Mesothelial cell of epicardium (in vitro differentiated cells): ENCODE results near the gene CLIC5. TPM values are rescaled to one million over a fixed set of nuclear protein-coding genes. Genes with fewer than 3 reads are reported as not detected.

Experiments used
- DNase-seq, 2 experiments: peaks; one replicate each; pipeline ENCODE4 v3.0.0; 2021; ENCODE audit warnings: low spot score in 2 of 2; ENCODE audit not compliant: unreplicated experiment in 2 of 2
- H3K27ac Mint-ChIP-seq: 2 replicates; pipeline ENCODE4 v1.8.0; 2021; ENCODE audit warnings: mixed read lengths
- H3K27me3 Mint-ChIP-seq: 2 replicates; pipeline ENCODE4 v1.8.0; 2021; ENCODE audit warnings: low read depth, mixed read lengths
- H3K36me3 Mint-ChIP-seq: 2 replicates; pipeline ENCODE4 v1.8.0; 2021; ENCODE audit warnings: mixed read lengths
- H3K4me1 Mint-ChIP-seq: 2 replicates; pipeline ENCODE4 v1.8.0; 2021; ENCODE audit warnings: mixed read lengths
- H3K4me3 Mint-ChIP-seq: 2 replicates; pipeline ENCODE4 v1.8.0; 2021; ENCODE audit warnings: mild to moderate bottlenecking, moderate library complexity, mixed read lengths
- H3K9me3 Mint-ChIP-seq: 2 replicates; pipeline ENCODE4 v1.8.0; 2021; ENCODE audit warnings: mixed read lengths
- total RNA-seq: library from RNA; stranded (reverse); gene quantifications from 3 replicates; pipeline ENCODE4 v1.2.1, GENCODE V29; 2021
- TF ChIP-seq, protein P1 (sequence below): fragments of 200-600 bp; sonication (generic); IDR thresholded peaks from one replicate; pipeline ENCODE4 v1.5.0; 2021; ENCODE audit warnings: antibody characterized with exemption; ENCODE audit not compliant: unreplicated experiment

Gene CLIC5
- total RNA-seq, 1 donor from 2014 or later: 1.8 TPM

DNA sequence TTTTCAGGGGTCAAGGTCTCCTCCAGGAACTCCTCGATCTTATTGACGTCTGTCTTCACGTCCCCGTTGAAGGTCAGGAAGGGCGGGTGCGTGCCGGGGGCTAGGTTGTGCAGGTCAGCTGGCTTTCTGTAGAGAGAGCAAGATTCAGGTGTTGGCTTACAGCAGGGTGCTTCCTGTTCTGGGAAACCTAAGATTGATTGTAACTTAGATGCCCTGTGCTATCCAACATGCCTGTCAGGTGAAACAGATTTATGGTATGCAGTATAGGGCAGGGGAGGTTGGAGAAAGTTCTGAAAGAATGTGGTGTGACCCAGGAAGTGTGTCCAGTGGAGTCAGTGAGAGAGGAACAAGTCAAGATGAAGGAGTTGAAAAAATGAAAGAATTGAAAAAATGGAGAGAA lies 66.4 kb downstream of the CLIC5 start:
- Mint-ChIP-seq H3K4me1 (peaks cover 67% of the 10 kb centered on the region), H3K36me3 (no peaks in the 10 kb centered on the region), H3K27ac (peak overlapping the region; percentile 80), H3K4me3 (no peak overlapping the region), H3K27me3 (no peaks in the 10 kb centered on the region), H3K9me3 (no peaks in the 10 kb centered on the region)
- no peak for DNase-seq
- TF ChIP-seq, protein P1, sequence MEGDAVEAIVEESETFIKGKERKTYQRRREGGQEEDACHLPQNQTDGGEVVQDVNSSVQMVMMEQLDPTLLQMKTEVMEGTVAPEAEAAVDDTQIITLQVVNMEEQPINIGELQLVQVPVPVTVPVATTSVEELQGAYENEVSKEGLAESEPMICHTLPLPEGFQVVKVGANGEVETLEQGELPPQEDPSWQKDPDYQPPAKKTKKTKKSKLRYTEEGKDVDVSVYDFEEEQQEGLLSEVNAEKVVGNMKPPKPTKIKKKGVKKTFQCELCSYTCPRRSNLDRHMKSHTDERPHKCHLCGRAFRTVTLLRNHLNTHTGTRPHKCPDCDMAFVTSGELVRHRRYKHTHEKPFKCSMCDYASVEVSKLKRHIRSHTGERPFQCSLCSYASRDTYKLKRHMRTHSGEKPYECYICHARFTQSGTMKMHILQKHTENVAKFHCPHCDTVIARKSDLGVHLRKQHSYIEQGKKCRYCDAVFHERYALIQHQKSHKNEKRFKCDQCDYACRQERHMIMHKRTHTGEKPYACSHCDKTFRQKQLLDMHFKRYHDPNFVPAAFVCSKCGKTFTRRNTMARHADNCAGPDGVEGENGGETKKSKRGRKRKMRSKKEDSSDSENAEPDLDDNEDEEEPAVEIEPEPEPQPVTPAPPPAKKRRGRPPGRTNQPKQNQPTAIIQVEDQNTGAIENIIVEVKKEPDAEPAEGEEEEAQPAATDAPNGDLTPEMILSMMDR: no peak

DNA sequence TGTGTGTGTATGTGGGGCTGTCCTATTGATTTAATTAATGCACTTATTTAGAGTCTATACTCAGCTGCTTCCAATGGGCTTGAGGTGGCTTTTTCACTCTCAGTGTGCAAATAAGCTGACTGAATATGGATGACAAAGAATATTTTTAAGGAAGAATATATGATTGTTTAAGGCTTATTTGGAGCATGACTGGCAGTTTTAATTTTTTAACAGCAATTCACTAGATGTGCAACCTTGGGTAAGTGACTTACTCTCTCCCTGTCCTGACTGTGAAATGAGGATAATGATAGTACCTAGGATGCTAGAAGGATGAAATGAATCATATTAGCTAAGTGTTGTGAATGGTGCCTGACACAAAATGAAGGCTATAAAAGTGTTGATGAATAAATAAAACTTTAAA lies 67.9 kb downstream of the CLIC5 start:
- H3K27ac Mint-ChIP-seq: no peak overlapping the region
- TF ChIP-seq, protein P1: no peak
- peaks cover 60% of the 10 kb centered on the region for H3K4me1 Mint-ChIP-seq
- no peaks in the 10 kb centered on the region for H3K27me3 Mint-ChIP-seq
- no peak overlapping the region for H3K4me3 Mint-ChIP-seq
- no peaks in the 10 kb centered on the region for H3K36me3 Mint-ChIP-seq
- H3K9me3 Mint-ChIP-seq: no peaks in the 10 kb centered on the region
- DNase-seq: no peak

DNA sequence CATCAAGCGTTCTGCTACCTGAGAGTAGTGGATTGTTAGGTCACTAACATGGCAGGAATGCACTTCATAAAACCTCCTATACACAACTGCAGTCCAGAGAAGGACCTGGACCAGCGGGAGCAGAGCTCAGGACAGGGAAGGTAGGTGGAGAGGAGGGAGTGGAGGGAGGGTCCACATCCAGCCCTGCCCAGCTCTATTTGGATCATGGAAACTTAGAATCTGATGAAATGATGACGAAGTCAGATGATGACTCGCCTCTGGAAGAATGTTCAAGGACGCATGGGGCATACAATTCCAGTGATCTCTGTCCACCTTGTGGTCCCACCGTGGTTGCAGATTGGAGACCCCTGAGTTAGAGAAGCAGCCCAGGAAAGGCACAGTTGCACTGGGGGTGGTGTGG lies 68.8 kb downstream of the CLIC5 start:
- no peaks in the 10 kb centered on the region for H3K9me3 Mint-ChIP-seq
- no peak overlapping the region for H3K4me3 Mint-ChIP-seq
- no peak overlapping the region for H3K27ac Mint-ChIP-seq
- no peaks in the 10 kb centered on the region for H3K36me3 Mint-ChIP-seq
- TF ChIP-seq, protein P1: no peak
- no peak for DNase-seq
- peaks cover 51% of the 10 kb centered on the region for H3K4me1 Mint-ChIP-seq
- H3K27me3 Mint-ChIP-seq: no peaks in the 10 kb centered on the region

DNA sequence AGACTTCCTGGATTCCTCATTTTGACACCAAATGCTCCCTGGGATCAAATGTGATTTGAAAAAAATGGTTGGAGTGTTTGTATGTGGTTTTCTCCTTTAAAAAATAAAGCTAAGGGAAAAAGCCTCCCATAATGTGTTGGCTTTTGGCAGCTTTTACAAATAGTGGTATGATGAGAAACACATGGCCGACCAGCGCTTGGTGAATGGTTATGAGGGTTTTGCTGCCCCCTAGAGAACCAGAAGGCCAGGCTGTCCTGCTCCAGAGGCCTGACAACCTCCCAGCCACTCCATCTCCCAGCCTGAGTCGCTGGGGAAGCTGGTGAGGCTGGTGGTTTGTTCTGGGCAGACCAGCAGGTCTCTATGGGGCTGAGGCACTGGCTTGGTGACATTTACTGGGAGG lies 69.3 kb downstream of the CLIC5 start:
- Mint-ChIP-seq H3K4me3 (no peak overlapping the region), H3K4me1 (peaks cover 45% of the 10 kb centered on the region), H3K9me3 (no peaks in the 10 kb centered on the region), H3K36me3 (no peaks in the 10 kb centered on the region), H3K27me3 (no peaks in the 10 kb centered on the region), H3K27ac (peak overlapping the region; percentile 41)
- TF ChIP-seq, protein P1: no peak
- no peak for DNase-seq

DNA sequence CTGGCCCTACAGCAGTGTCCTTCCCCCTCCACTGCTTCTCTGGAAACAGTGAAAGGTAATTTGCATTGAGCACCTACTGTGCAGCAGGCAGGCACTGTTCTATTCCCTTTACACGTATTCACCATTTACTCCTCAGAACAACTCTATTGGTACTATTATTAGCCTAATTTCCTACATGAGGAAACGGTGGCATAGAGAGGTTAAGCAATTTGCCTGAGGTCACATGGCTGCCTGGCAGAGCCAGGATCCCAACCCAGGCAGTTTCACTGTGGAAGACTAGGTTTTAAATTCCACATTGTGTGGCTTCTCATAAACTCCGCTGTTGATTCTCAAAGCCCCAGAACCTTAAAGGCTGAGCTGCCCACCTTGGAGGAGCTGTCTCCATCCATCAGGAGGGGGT lies 72.7 kb downstream of the CLIC5 start:
- TF ChIP-seq, protein P1: no peak
- Mint-ChIP-seq H3K4me3 (no peak overlapping the region), H3K4me1 (peaks cover 26% of the 10 kb centered on the region), H3K9me3 (no peaks in the 10 kb centered on the region), H3K36me3 (no peaks in the 10 kb centered on the region), H3K27me3 (peaks cover 3% of the 10 kb centered on the region), H3K27ac (no peak overlapping the region)
- no peak for DNase-seq

DNA sequence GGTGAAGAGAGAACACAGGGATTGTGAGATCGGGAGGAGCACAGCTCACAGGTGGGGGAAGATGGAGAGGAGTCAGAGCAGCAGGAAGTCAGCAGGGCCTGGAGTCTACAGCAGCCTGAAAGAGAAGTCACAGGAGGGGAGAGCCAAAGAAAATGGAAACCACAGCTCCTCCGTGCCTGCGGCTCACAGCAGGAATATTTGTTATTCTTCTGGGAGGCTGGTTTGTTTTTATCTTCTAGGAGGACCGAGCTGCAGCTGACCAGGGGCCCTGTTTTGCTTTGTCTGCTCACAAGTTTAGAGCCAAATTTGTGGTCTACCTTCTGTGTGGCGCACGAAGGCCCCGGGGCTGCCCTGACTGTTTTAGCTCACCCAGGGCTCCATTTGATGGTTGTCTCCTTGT lies 81.8 kb downstream of the CLIC5 start:
- Mint-ChIP-seq H3K9me3 (no peaks in the 10 kb centered on the region), H3K4me3 (no peak overlapping the region), H3K36me3 (no peaks in the 10 kb centered on the region), H3K27ac (no peak overlapping the region), H3K27me3 (peaks cover 7% of the 10 kb centered on the region), H3K4me1 (peaks cover 7% of the 10 kb centered on the region)
- TF ChIP-seq, protein P1: no peak
- no peak for DNase-seq
